ENCODE measurements around the gene MTARC2.

The MTARC2 gene

DNA sequence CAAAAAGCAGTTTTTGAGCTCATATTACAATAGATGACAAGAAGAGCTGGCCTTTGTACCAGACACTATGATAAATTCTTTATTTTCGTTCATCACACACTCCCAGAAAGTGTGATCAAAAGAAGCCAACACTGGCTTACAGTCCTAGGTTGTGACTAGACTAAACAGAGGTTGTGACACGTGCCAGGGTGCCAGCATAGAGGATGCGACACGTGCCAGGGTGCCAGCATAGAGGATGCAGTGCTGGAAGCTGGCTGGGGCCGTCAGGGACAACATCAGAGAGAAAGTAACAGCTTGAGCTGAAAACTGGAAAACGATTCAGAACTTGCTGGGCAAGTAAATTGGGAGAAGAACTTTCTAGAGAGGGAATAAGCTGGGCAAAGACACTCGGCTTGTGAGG is 40.8 kb downstream of the MTARC2 start:
- no peak overlapping the region for H3K4me3 ChIP-seq (ENCODE audit: low read length)
- TF ChIP-seq ZNF274 (IDR thresholded peaks at IDR 0.05; ENCODE audit: low read depth, low read length) = no peak

DNA sequence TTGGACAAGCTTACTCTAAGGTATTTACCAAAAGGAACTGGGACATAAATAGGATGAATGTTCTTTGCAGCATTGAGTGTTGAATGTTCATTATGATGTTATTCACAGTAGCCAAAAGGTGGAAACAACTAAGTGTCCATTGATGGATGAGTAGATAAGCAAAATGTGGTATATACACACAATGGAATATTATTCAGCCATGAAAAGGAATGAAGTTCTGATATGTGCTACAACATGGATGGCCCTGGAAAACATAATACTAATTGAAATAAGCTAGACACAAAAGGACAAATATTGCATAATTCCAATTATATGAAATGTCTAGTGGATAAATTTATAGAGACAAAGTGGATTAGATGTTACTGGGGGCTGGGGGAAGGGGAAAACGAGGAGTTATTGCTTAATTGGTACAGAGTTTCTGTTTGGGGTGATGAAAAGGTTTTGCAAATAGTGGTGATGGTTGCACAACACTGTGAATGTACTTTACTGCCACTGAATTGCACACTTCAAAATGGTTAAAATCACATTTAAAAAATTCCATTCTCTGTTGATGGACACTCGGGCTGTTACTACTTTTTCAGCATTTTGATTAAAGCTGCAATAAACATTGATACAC is 41.5 kb downstream of the MTARC2 start:
- no peak for TF ChIP-seq ZNF274 (IDR thresholded peaks at IDR 0.05; ENCODE audit: low read depth, low read length)
- H3K4me3 ChIP-seq (ENCODE audit: low read length) = no peak overlapping the region

DNA sequence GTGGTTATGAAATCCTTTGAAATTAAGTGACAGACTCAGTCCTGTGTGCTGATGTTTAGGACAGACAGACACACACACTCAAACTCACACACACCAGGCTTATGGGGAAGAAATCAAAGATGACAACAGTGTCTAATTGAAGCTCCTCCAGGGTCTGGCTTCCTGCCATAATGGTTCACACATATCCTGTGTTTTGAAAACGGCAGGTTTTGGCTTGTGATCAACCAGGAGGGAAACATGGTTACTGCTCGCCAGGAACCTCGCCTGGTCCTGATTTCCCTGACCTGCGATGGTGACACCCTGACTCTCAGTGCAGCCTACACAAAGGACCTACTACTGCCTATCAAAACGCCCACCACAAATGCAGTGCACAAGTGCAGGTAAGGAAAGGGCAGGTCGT is 43.2 kb downstream of the MTARC2 start:
- TF ChIP-seq ZNF274 (IDR thresholded peaks at IDR 0.05; ENCODE audit: low read depth, low read length) = no peak
- no peak overlapping the region for H3K4me3 ChIP-seq (ENCODE audit: low read length)

DNA sequence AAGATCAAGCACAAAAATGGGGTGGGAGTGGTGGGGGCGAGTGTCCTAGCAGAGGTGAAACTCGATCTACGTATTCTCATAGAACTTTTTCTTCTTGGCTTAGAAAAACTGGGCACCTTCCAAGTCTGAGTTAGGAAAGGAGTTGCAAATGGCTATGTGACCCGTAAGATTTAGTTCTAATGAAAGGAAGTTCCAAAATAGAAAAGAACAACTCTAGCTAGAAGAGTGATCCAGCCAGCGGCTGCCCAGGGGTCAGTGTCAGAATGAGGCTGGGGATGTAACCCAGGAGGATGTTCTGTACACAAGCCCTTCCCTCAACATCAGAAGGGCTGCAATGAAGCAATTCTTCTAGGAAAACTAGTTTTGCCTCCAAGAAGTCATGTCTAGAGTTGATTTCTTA is 43.8 kb downstream of the MTARC2 start:
- TF ChIP-seq ZNF274 (IDR thresholded peaks at IDR 0.05; ENCODE audit: low read depth, low read length) = no peak
- H3K4me3 ChIP-seq (ENCODE audit: low read length) = no peak overlapping the region

DNA sequence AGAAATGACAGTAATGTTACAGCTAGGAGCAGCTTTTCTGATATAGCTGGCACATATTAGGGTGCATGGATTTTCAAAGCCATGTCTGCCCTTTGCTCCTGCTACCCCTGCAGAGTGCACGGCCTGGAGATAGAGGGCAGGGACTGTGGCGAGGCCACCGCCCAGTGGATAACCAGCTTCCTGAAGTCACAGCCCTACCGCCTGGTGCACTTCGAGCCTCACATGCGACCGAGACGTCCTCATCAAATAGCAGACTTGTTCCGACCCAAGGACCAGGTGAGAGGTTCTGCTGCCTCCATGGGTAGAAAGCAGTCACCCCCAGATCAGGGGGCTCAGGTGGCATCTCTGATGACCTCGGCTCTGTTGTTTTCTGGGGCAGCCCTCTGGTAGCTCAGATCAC is 48.4 kb downstream of the MTARC2 start:
- no peak for TF ChIP-seq ZNF274 (IDR thresholded peaks at IDR 0.05; ENCODE audit: low read depth, low read length)

DNA sequence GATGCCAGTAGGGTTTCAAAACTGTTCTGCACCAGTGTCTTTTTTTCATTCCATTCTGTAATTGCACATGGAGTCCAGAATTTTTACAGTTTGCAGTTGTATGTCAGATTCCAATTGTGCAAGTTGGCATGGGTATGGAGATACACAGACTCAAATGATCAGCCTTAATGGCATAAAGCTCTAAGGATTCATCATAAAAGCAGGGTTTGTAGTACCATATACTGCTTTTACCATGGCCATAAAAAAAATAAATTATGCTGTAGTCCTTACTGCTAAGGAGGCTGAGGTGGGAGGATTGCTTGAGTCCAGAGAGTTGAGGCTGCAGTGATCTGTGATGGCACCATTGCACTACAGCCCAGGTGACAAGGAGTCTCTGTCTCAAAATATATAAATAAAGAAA is 48.9 kb downstream of the MTARC2 start:
- no peak for TF ChIP-seq ZNF274 (IDR thresholded peaks at IDR 0.05; ENCODE audit: low read depth, low read length)
- H3K4me3 ChIP-seq (ENCODE audit: low read length) = no peak overlapping the region

More for the DNA sequence above, 48.4 kb downstream of the MTARC2 start:
- H3K4me3 ChIP-seq (ENCODE audit: low read length) = no peak overlapping the region

DNA sequence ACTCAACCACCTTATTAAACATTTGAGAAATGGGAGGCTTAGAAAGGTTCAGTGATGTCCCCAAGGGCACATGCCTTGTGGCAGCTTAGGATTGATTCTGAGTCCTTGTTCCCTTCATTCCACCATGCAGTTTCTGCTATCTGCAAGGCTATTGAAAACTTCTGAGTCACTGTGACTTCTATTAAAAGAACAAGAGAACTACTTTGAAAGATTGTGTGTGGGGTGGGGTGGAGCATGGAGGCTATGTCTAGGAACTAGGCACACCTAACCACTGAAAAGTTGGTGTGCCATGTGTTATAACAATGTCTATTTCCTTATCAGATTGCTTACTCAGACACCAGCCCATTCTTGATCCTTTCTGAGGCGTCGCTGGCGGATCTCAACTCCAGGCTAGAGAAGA is 49.4 kb downstream of the MTARC2 start:
- TF ChIP-seq ZNF274 (IDR thresholded peaks at IDR 0.05; ENCODE audit: low read depth, low read length) = no peak
- H3K4me3 ChIP-seq (ENCODE audit: low read length) = no peak overlapping the region

DNA sequence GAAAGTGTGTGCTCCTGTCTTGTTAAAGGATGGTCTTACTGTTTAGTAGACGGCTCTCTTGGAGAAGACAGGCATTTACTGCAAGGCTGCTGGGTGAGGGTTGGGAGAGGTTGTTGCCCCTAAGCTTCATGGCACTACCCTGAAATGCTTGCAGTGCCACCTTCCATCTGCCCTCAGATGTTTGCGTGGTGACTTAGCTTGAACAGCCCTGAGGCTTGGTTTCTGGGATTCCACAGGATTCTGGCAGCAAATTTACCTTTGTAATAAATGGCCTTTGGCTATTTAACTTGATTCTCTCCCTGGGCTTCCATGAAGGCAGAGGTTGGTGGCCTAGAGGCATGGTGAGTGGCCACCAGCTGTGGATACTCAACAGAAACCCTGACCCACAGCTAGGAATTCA is 50.2 kb downstream of the MTARC2 start:
- no peak for TF ChIP-seq ZNF274 (IDR thresholded peaks at IDR 0.05; ENCODE audit: low read depth, low read length)

DNA sequence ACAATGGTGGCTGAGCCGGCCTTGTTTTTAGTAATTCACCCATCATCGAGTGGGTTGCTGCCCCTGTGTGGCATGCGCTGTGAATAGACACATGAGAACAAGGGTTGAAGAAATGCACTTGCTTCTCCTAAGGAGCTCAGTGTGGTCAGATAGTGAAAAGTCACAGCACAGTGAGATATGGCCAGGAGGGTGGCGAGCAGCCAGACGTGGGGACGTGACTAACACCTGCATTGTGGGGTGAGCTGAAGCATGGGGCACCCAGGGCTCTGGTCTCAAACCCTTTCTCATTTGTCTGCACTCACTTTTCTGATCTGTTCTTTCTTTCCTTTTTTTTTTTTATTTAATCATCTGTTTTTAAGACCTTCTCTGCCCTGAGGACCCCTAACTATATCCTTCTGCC is 52.1 kb downstream of the MTARC2 start:
- no peak for TF ChIP-seq ZNF274 (IDR thresholded peaks at IDR 0.05; ENCODE audit: low read depth, low read length)
- H3K4me3 ChIP-seq (ENCODE audit: low read length) = no peak overlapping the region

More for the DNA sequence above, 50.2 kb downstream of the MTARC2 start:
- no peak overlapping the region for H3K4me3 ChIP-seq (ENCODE audit: low read length)

DNA sequence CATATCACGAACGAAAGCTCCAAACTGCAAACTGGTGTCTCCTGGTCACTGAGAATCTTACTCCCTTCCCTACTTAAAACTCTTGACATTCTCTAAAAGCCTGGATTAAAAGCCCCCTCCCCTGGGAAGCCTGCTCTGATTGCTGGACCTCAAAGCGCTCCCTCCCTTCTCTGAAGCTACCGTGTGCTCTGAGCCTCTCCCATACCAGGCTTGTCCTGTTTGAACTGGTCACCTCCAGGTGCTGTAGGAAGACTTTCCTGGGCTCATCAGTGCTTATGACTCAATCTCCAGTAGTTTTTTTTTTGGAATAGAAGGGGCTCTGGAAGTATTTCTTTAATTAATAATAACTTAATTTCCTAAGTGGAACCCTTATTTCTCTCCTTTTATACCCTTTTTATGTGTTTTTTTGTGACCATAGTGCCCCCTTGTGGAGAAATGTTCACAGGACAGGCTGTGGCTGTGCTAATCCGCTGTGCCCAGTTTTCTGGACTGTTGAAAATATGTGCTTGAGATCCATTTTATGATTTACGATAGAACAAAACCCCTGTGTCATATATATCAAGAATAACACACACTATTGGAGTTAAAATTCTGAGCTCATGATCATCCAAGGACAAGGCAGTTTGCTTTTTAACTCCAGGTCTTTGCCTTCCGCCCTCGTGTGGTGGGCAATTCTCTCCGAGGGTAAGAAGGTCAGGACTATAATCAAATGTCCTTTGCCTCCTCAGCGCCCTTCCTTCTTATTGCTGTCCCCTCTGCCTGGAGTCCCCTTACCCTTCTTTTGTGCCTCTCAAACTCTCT is 55.5 kb downstream of the MTARC2 start:
- no peak overlapping the region for H3K4me3 ChIP-seq (ENCODE audit: low read length)
- no peak for TF ChIP-seq ZNF274 (IDR thresholded peaks at IDR 0.05; ENCODE audit: low read depth, low read length)

DNA sequence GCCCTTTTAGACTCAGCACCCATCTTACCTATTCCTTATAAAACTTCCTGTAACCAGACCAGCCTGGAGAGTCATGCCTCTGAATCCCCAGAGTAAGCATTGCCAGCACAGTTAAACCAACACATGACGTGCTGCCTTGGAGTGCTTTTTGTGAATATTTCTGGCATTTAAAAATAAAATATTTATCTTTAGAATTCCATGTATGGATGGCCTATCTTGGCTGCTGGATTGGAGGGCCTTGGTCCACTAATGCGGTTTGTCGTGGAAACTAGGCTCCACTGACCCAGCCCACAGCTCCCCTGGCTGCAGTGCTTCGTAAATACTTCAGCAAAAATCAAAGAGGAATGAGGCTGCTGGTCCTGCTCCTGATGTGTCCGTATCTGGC is 56.1 kb downstream of the MTARC2 start:
- no peak overlapping the region for H3K4me3 ChIP-seq (ENCODE audit: low read length)
- TF ChIP-seq ZNF274 (IDR thresholded peaks at IDR 0.05; ENCODE audit: low read depth, low read length) = no peak

DNA sequence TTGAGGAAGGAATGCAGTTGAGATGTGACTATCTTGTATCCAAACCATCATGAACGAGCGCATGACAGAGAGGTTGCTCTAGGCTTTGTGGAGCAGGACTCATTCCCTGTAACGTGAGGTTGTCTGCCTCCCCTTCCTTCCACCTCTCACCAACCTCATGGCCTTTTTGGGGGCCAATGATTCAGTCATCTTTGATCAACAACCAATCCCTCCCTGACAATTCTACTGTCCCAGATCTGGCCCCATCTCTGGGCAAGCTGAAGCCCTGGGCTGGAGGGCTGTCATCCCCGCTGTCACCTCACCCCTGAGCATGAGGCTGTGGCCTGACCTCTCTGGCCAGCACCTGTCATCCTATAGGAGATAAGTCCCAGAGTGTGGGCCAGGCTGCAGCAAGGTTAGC is 58.3 kb downstream of the MTARC2 start:
- no peak overlapping the region for H3K4me3 ChIP-seq (ENCODE audit: low read length)
- TF ChIP-seq ZNF274 (IDR thresholded peaks at IDR 0.05; ENCODE audit: low read depth, low read length) = no peak

DNA sequence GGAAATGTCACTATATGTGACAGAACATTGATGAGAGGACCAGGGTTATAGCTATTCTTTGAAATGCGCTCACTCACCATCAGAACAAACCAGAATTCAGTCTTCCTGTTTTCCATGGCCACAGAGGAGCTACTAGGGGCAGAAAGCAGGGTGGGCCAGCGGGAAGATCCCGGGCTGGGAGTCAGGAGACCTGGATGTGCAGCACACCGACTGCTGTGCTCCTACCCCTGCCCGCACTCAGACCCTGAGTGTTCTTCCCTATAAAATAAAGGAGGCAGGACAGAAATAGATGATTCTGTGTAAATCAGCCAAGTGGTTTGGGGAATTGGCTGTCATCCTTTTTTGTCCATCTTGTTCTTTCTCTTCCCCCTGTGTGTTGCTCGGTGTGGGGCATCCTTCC is 59.6 kb downstream of the MTARC2 start:
- no peak for TF ChIP-seq ZNF274 (IDR thresholded peaks at IDR 0.05; ENCODE audit: low read depth, low read length)
- H3K4me3 ChIP-seq (ENCODE audit: low read length) = no peak overlapping the region

DNA sequence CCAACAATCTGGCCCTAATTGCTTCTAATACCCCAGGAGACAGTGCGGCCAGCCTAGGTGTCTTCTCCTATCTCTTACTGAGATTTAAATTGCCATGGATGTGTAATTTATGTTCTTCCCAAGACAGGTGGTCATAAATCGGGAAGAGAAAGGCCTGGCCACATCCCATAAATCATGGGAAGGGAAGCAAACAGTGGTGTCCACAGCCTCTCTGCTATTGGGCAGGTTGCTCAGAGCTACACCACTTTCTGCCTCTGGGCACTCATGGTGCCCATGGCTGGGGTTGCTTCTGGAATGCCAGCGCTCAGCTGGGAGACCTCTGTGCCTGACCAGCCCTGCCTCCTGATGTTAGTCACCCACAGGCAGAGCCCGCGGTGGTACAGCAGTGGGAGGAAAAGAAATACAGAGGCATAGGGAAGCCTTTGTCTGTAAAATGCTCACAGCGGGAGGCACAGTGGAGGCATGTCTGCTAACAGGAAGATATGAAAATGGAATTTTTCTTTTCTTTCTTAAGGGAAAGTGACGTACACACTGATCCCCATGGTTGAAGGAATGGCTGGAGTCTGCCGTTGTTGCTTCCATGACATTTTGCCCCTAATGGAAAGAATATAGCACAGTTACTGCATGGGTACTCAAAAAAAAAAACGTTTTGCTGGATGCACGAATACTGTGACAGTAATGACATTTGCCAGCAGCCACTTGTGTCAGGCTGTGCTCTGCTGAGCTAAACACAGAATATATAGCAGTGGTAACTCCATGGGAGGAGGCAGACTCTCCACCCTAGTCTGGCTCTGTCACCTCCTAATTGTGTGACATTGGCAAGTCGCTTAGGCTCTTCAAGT is 60.4 kb downstream of the MTARC2 start:
- no peak overlapping the region for H3K4me3 ChIP-seq (ENCODE audit: low read length)
- no peak for TF ChIP-seq ZNF274 (IDR thresholded peaks at IDR 0.05; ENCODE audit: low read depth, low read length)

DNA sequence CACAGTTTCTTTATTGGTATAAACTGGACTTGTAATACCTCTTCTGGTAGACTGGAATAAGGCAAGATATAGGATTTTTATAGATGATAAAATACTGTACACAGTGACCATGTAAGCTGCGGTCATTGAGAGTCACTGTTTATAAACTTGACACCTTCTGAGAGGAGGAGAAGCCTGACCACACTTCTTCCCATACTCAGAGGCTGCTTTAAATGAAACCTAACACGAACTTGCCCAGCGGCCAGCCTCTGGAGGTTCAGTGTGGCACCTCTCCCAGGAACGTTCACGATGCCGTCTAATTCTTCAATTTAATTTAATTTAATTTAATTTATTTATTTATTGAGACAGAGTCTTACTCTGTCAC is 61.0 kb downstream of the MTARC2 start:
- no peak for TF ChIP-seq ZNF274 (IDR thresholded peaks at IDR 0.05; ENCODE audit: low read depth, low read length)
- no peak overlapping the region for H3K4me3 ChIP-seq (ENCODE audit: low read length)

All from GM08714 (cell line).